ENCODE data around the gene PGAP2.
"Not testable (repeated sequence)": the region's sequence is repeated elsewhere in the genome, so short reads cannot be mapped to it uniquely, and the experiment has no call there.

Gene PGAP2

DNA sequence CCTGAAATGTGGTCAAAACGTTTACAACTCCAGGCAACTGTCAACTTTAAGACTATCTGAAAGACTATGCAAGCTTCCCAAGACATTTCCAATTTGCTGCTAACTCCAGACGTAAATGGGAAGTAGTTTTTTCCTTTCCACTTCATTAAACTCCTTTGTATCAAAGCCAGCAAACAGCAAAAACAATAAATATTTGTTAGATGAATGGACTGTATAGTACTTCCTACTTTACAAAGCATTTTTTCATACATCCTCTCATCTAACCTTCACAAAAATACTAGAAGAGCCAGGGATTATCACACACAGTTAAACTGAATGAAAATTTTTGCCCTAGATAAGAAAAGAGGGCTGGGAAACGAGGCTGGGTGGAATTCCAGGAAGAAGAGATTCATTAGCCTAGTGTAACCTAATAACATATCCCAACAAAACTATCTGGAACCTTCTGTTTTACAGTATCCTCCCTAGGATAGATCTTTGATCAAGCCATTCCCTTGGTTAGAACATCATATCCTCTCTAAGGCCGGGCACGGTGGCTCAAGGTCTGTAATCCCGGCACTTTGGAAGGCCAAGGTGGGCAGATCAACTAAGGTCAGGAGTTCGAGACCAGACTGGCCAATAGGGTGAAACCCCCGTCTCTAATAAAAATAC, 21.5 kb upstream of the PGAP2 start:
- DNase-seq (ENCODE audit: insufficient read length, low spot score) (no peak), FAIRE-seq (no peak)
- TF ChIP-seq SPI1 (IDR thresholded peaks at IDR 0.05; ENCODE audit: low read depth, low read length) (no peak), TAF1 (IDR thresholded peaks at IDR 0.05; ENCODE audit: low read depth, low read length) (no peak), POLR2AphosphoS5 (IDR thresholded peaks at IDR 0.05; ENCODE audit: low read depth, low read length) (no peak), POLR2A (IDR thresholded peaks at IDR 0.05; ENCODE audit: low read depth, low read length) (no peak), PAX5 (IDR thresholded peaks at IDR 0.05; ENCODE audit: insufficient read depth, low read length, severe bottlenecking) (no peak), POU2F2 (IDR thresholded peaks at IDR 0.05; ENCODE audit: low read depth, low read length) (no peak)

DNA sequence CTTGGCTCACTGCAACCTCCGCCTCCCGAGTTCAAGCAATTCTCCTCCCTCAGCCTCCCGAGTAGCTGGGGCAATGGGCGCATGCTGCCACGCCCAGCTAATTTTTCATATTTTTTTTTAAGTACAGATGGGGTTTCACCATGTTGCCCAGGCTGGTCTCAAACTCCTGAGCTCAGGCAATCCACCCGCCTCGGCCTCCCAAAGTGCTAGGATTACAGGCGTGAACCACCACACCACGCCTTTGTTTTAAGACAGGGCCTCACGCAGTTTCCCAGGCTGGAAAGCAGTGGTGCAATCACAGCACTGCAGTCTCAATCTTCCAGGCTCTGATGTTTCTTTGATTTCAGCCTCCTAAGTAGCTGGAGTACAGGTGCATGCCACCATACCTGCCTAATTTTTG, 14.0 kb upstream of the PGAP2 start:
- FAIRE-seq; DNase-seq (ENCODE audit: insufficient read length, low spot score): not testable (repeated sequence)

DNA sequence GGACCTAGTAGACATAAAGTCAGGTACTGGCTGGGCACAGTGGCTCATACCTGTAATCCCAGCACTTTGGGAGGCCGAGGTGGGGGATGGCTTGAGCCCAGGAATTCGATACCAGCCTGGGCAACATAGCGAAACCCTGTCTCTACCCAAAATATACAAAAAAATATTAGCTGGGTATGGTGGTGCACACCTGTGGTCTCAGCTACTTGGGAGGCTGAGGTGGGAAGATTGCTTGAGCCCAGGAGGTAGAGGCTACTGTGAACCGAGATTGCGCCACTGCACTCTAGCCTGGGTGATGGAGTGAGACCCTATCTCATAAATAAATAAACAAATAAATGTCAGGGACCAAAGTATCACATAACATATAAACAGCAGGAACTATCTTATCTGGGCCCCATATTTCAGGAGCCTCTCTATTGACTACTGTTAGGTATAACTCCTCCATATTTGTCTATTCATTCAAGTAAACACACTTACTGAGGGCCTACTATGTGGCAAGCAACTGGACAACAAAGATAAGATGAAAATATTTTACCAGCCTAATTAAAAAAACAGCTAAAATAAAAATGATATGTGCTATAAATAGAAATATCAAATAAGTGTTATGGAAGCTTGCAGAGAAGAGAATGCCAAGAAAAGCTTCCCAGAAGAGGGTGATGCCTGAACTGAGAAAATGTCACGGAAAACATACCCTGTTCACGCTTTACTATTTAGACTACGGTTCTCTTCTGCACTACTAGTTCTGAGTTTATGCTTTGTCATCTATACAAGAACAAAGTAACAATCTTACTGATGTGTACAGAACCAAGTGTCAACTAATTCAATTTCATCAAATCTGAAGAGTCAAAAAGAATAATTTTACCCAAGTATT, 13.0 kb upstream of the PGAP2 start:
- FAIRE-seq = no peak
- no peak for DNase-seq (ENCODE audit: insufficient read length, low spot score)
- no peak for TF ChIP-seq PAX5 (IDR thresholded peaks at IDR 0.05; ENCODE audit: insufficient read depth, low read length, severe bottlenecking)
- no peak for TF ChIP-seq SPI1 (IDR thresholded peaks at IDR 0.05; ENCODE audit: low read depth, low read length)
- TF ChIP-seq POU2F2 (IDR thresholded peaks at IDR 0.05; ENCODE audit: low read depth, low read length) = no peak
- TF ChIP-seq TAF1 (IDR thresholded peaks at IDR 0.05; ENCODE audit: low read depth, low read length) = no peak
- no peak for TF ChIP-seq POLR2AphosphoS5 (IDR thresholded peaks at IDR 0.05; ENCODE audit: low read depth, low read length)
- no peak for TF ChIP-seq POLR2A (IDR thresholded peaks at IDR 0.05; ENCODE audit: low read depth, low read length)

DNA sequence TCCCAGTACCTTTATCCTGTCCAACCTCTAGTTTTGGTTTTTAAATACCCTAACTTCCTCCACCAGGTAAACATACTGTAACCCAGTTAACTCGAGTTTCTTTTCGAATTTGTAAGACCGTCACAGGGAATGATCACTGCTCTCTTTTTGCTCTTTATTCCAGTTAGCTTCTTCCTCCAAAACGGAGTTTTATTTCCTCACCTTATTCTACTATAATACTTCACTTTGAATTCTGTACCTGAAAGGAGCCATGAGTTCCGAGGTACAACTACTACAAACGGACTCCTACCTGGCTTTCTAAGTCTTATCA, 12.4 kb upstream of the PGAP2 start:
- DNase-seq (ENCODE audit: insufficient read length, low spot score) (no peak), FAIRE-seq (no peak)
- TF ChIP-seq SPI1 (IDR thresholded peaks at IDR 0.05; ENCODE audit: low read depth, low read length) (no peak), POU2F2 (IDR thresholded peaks at IDR 0.05; ENCODE audit: low read depth, low read length) (no peak), TAF1 (IDR thresholded peaks at IDR 0.05; ENCODE audit: low read depth, low read length) (no peak), PAX5 (IDR thresholded peaks at IDR 0.05; ENCODE audit: insufficient read depth, low read length, severe bottlenecking) (no peak), POLR2AphosphoS5 (IDR thresholded peaks at IDR 0.05; ENCODE audit: low read depth, low read length) (no peak), POLR2A (IDR thresholded peaks at IDR 0.05; ENCODE audit: low read depth, low read length) (no peak)

DNA sequence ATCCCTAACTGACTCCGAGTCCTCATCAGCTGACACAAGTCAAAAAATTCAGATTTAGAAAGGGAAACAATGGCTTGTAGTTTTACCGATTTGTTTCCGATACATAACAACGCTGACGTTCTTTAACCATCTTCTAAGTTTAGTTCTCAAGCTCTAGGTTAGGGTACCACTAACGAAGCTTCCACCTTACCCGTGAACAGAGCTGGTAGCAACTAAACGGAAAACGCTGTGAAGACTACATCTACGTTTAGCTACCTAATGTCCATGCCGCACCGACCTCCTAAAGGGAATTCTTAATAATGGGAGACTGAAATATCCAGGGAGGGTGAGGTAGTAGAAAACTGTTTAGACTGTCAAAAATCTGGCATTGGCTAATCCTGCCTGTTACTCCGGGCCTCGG, 12.0 kb upstream of the PGAP2 start:
- no peak for TF ChIP-seq POLR2AphosphoS5 (IDR thresholded peaks at IDR 0.05; ENCODE audit: low read depth, low read length)
- no peak for TF ChIP-seq POLR2A (IDR thresholded peaks at IDR 0.05; ENCODE audit: low read depth, low read length)
- no peak for DNase-seq (ENCODE audit: insufficient read length, low spot score)
- FAIRE-seq = no peak

DNA sequence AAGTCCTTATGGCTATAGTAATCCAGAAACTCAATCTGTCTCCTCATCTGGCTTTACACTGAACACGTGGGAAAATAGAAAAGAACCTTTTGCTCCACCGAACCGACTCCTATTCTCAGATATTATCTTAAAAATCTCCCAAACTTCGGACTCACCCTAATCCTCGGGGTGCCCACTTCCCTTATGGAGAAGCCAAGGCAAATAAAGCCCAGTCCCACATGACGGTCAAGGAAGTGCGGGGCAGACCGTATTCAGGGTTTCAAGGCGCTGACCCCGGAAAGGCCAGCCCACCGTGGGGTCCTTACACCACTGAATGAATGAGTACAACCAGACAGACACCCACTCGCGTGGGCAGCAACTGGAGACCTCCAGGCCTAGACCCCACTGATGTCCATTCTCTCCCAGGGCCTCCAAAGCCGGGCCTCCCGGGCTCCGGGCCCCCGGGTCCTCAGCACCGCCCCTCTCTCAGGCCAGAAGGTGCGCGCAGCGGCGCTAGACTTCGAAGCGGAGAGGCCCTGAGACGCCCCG, 11.5 kb upstream of the PGAP2 start:
- no peak for TF ChIP-seq SPI1 (IDR thresholded peaks at IDR 0.05; ENCODE audit: low read depth, low read length)
- TF ChIP-seq POLR2A (IDR thresholded peaks at IDR 0.05; ENCODE audit: low read depth, low read length) = no peak
- no peak for TF ChIP-seq POLR2AphosphoS5 (IDR thresholded peaks at IDR 0.05; ENCODE audit: low read depth, low read length)
- no peak for TF ChIP-seq PAX5 (IDR thresholded peaks at IDR 0.05; ENCODE audit: insufficient read depth, low read length, severe bottlenecking)
- TF ChIP-seq TAF1 (IDR thresholded peaks at IDR 0.05; ENCODE audit: low read depth, low read length) = no peak
- no peak for TF ChIP-seq POU2F2 (IDR thresholded peaks at IDR 0.05; ENCODE audit: low read depth, low read length)
- DNase-seq (ENCODE audit: insufficient read length, low spot score) (no peak), FAIRE-seq (no peak)

DNA sequence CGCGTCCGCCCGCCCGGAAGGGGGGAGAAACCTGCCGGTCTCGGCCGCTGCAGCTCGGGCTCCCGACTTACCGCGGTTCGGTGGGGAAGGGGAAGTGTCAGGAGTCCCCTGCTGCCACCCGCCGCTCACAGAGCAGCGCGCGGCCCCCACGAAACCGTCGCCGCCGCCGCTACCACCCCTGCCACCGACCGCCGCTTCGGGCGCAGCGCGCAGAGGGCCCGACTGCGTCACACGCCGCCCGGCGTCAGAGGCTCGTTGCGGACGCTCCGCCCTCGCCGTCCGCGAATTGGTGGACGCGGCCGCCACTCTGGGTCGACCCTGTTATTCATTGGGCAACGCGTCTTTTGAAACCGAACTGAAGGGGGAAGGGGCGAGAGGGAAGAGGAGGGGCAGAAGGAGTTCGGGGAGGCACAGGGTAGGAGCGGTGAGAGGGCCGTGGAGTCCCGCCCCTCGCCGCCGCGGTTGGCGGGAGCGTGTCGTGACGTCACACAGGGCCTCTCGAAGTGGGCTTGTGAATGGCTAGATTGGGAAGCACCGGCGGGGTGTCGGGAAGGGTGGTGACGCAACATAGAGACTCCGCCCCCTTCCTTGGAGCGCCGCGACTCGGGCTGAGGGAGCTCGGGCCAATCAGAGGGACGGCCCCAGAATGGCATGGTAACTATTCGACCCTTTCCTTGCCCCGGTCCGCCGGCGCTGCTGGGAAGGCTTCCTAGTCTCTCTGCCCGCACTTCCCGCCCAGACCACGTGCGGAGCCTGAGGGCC, 10.8 kb upstream of the PGAP2 start, which contains the start of gene NUP98:
NUP98 (minus strand) TSS at position 226 of the 762 bp plus-strand sequence. CDS start 15,437 bp downstream, outside the sequence.
- peak; percentile 97 for FAIRE-seq
- peak; percentile 72 for TF ChIP-seq POLR2A (IDR thresholded peaks at IDR 0.05; ENCODE audit: low read depth, low read length)
- TF ChIP-seq SPI1 (IDR thresholded peaks at IDR 0.05; ENCODE audit: low read depth, low read length) = no peak; the same call in 1 of the 2 replicates
- peak; percentile 74 for TF ChIP-seq POLR2AphosphoS5 (IDR thresholded peaks at IDR 0.05; ENCODE audit: low read depth, low read length)
- peak; percentile 39; the same call in 1 of the 2 replicates for TF ChIP-seq POU2F2 (IDR thresholded peaks at IDR 0.05; ENCODE audit: low read depth, low read length)
- TF ChIP-seq PAX5 (IDR thresholded peaks at IDR 0.05; ENCODE audit: insufficient read depth, low read length, severe bottlenecking) = no peak
- TF ChIP-seq TAF1 (IDR thresholded peaks at IDR 0.05; ENCODE audit: low read depth, low read length) = no peak
- peak; percentile 96 for DNase-seq (ENCODE audit: insufficient read length, low spot score)

DNA sequence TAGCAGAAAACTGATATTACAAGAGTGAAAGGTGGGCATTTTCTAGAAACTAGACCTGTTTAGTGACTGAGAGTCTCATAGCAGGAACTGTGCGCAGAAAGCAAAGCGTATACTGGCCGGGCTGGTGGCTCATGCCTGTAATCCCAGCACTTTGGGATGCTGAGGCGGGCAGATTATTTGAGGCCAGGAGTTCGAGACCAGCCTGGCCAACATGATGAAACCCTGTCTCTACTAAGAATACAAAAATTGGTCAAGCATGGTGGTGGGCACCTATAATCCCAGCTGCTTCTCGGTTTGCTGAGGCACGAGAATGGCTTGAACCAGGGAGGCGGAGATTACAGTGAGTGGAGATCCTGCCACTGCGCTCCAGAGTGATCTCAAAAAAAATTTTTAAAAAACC, 9.2 kb upstream of the PGAP2 start:
- FAIRE-seq (no peak), DNase-seq (ENCODE audit: insufficient read length, low spot score) (no peak)
- no peak for TF ChIP-seq PAX5 (IDR thresholded peaks at IDR 0.05; ENCODE audit: insufficient read depth, low read length, severe bottlenecking)
- no peak for TF ChIP-seq POLR2AphosphoS5 (IDR thresholded peaks at IDR 0.05; ENCODE audit: low read depth, low read length)
- no peak for TF ChIP-seq POU2F2 (IDR thresholded peaks at IDR 0.05; ENCODE audit: low read depth, low read length)
- TF ChIP-seq TAF1 (IDR thresholded peaks at IDR 0.05; ENCODE audit: low read depth, low read length) = no peak
- no peak for TF ChIP-seq SPI1 (IDR thresholded peaks at IDR 0.05; ENCODE audit: low read depth, low read length)
- no peak for TF ChIP-seq POLR2A (IDR thresholded peaks at IDR 0.05; ENCODE audit: low read depth, low read length)

DNA sequence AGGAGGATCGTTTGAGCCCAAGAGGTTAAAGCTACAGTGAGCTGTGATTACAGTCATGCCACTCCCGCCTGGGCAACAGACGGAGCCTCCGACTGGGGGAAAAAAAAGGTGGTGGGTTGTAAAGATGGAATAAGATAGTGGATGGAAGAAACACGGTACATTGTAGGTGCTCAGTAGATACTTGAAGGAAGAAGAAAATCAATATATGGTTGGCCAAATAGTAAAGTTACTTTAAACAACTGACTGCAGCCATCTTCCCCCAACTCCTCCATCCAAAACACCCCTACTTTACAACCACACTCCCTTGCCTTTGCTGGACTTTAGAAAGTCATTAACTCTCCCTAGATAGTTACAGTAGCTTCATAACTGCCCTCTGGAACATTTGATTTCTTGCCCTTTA, 8.5 kb upstream of the PGAP2 start:
- TF ChIP-seq SPI1 (IDR thresholded peaks at IDR 0.05; ENCODE audit: low read depth, low read length) = no peak
- TF ChIP-seq POLR2A (IDR thresholded peaks at IDR 0.05; ENCODE audit: low read depth, low read length) = no peak
- no peak for TF ChIP-seq POLR2AphosphoS5 (IDR thresholded peaks at IDR 0.05; ENCODE audit: low read depth, low read length)
- TF ChIP-seq TAF1 (IDR thresholded peaks at IDR 0.05; ENCODE audit: low read depth, low read length) = no peak
- no peak for TF ChIP-seq POU2F2 (IDR thresholded peaks at IDR 0.05; ENCODE audit: low read depth, low read length)
- no peak for TF ChIP-seq PAX5 (IDR thresholded peaks at IDR 0.05; ENCODE audit: insufficient read depth, low read length, severe bottlenecking)
- FAIRE-seq (no peak), DNase-seq (ENCODE audit: insufficient read length, low spot score) (no peak)
